ENCODE results near the gene PLXNA4.

GRCh38 chr7:132179681-132180080, 396.6 kb downstream of the PLXNA4 start:
- TF ChIP-seq CTCF (IDR thresholded peaks at IDR 0.05; ENCODE audit: insufficient read depth, low read length) = no peak
- TF ChIP-seq SPI1 (IDR thresholded peaks at IDR 0.05; ENCODE audit: borderline replicate concordance, low read depth) = no peak
- TF ChIP-seq REST (IDR thresholded peaks at IDR 0.05; ENCODE audit: insufficient replicate concordance, low read depth) = no peak
